Stimulated activated CD4-positive, alpha-beta T cell treated with anti-CD3 and anti-CD28 coated beads, Interleukin-12 subunit alpha, Interleukin-12 subunit beta, amount 100 ng/mL, for 24 hours (primary cell): ENCODE measurements around the gene CDC42EP2.

ENCODE experiments used
- DNase-seq, 2 experiments: peaks; one replicate each; pipeline ENCODE4 v3.0.0-alpha.2; 2020; ENCODE audit warnings: low read depth in 2 of 2

The CDC42EP2 gene

DNA sequence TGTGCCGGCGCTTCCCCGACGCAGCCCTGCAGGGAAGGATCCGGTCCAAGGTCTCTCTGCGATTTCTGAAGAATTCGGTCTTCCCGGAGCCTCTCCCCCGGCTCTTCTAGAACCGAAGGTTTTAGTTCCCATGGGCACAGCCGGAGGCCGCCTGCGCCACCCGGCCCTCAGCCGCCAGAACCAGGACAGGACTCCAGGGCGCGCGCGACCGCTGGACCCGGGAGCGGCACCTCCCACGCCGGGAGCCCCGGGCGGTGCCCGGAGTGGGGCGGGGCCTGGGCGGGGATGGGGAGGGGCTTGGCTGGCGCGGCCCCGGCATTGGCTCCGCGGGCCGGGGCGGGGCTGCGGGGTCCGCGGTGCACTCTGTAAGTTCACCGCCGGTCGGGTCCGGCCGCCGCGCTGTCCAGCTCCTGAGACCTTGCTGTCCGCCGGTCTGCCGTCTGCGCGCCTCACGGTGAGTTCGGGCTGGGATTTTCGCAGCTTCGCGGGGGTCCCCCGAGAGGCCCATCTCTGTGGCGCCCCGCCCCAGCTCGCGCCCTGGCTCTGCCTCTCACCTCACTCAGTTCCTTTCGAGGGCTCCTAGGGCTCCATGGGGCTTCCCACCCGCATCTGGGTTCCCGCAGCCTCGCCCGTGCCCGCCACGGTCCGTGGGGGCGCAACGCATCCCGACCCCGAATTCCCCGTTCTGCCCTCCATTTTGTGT lies at the start of gene CDC42EP2:
Gene CDC42EP2, plus strand, starts transcription at position 366 of the 703 bp plus-strand sequence. CDS start 6,033 bp downstream, outside the sequence.
- peak; percentile 48 to 73 for DNase-seq

DNA sequence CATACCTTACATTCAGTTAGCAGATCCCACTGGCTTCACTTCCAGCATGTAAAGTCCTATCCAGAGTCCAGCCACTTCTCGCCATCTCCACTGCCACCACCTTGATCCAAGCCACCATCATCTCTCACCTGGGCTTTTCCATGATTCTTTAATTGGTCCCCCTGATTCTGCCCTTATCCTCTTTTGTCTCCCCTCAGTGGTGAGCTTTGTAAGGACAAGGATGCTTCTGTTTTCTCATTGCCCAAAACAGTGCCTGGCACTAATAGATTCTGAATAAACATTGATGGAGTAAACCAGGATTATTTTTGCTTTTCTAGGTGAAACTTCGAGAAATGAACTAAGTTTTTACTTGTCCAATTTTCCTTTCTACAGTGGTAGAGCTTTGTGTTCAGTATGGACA lies 48.5 kb upstream of the CDC42EP2 start:
- no peak for DNase-seq

DNA sequence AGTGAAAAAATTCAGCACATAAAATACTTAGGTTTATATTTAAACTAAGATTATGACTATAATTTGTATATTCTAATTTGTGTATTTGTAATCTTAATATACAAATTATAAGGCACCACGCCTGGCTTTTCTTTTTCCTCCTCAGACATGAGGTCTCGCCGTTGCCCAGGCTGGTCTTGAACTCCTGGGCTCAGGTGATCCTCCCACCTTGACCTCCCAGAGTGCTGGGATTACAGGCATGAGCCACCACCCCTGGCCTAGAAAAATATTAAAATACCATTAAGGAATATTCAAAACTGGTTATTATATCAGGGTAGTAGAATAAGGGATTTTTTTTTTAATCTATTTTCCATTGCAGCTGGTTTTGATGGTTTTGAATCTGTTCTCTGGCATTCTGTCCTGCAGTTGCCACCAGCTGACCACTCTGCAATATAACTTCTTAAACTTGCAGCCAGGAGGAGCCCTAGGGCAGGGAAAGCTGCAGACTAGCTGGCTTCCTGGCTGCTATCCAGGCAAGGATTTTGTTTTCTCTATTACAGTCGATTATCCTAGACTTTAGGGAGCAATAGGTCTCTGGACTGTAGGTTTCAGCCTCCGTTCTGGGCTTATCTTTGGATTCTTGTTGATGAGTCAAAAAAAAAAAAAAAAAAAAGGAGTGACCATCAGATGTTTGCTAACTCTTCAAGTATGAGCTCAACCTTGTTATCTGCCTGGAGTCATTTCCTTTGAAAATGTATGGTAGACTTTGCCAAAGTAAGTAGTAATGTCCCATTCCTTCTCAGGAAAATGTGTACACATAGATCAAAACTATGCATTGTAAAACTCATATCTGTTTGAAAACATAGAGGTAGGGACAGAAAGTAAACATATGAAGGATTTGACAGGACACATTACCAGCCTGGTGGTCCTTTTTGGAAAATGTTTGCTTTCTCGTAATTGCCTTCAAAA lies 39.7 kb upstream of the CDC42EP2 start:
- no peak for DNase-seq

DNA sequence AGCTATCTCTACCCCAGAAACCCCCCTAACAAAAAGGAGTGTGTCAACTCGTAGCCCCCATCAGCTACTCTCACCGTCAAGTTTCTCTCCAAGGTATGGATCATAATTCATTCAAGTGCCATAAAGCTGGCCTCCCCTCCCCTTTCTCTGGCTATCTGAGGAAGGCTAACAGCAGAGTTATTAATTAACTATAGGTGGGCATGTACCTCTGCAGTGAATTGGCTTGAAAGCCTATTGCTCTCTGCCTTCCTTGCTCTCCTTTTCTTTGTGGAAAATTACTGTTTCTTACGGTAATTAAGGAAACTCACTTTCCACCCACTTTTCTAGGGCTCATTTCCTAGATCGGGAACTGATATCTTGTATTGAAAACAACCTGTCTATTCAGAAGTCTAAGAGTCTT lies 38.8 kb upstream of the CDC42EP2 start:
- DNase-seq = no peak

- DNase-seq = no peak
Observed at GRCh38 chr11:65277631-65278277, 36.9 kb upstream of the CDC42EP2 start.

- no peak for DNase-seq
Observed at GRCh38 chr11:65278356-65278755, 36.3 kb upstream of the CDC42EP2 start.

GRCh38 chr11:65279279-65279678 lies 35.4 kb upstream of the CDC42EP2 start:
- DNase-seq = no peak

GRCh38 chr11:65279741-65280440 lies 34.8 kb upstream of the CDC42EP2 start:
- DNase-seq = peak; percentile 31 to 47

GRCh38 chr11:65280646-65281045 lies 34.0 kb upstream of the CDC42EP2 start:
- DNase-seq = no peak

DNA sequence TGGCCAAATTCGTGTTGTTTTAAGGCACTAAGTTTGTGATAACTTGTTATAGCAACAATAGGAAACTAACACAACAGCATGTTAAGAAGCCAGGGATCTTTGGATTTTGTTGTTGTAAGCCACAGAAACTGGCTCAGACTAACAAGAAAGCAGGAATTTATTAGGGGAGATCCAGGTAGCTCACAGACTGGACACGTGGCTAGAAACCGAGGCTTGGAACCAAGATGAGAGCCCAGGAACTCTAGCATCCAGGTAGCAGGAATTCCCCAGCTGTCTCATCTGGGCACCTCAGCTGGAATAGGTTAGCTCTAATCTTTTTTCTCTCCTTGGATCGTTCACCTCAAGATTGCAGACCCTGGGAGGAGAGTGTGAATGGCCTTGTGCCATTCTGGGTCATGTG lies 28.0 kb upstream of the CDC42EP2 start:
- no peak for DNase-seq

DNA sequence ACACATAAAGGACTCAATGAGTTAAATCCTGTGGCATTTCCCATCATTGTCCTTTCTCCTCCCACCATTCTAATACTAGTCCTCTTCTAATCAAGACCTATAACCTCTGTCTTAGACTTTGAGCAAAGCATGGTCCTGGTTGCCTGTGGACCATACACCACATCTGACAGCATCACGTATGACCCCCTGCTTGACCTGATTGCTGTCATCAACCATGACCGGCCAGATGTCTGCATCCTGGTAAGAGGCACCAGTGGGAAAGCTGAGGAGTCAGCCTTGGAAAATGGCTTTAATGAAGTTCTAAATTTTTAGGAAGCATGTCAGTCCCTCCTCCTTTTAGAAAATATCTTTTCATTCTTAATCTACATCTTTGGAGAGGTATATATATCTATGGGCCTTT lies 27.1 kb upstream of the CDC42EP2 start:
- no peak for DNase-seq

- no peak for DNase-seq
Observed at GRCh38 chr11:65288706-65289536, 25.7 kb upstream of the CDC42EP2 start.

- no peak for DNase-seq
Observed at GRCh38 chr11:65290448-65291165, 24.1 kb upstream of the CDC42EP2 start.

- DNase-seq = no peak
Observed at GRCh38 chr11:65291613-65292012, 23.1 kb upstream of the CDC42EP2 start.

DNA sequence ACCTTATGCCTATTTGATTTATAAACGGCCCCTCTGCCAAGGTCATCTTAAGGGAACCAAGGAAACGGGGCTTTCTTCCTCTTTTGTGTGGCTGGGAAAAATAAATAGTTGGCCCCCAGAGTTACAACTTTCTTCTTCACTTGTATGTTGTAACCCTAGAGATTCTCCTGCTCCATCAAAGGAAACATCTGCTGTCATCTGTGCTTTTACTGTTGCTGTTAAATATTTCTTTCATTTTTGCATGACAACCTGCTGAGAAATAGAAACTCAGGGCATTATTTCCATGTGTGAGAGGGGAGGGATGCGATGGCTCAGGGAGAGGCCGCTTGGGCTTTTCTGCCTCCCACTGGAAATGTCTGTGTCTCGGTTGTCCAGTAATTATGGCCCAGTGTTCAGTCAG lies 21.8 kb upstream of the CDC42EP2 start:
- DNase-seq = no peak

DNA sequence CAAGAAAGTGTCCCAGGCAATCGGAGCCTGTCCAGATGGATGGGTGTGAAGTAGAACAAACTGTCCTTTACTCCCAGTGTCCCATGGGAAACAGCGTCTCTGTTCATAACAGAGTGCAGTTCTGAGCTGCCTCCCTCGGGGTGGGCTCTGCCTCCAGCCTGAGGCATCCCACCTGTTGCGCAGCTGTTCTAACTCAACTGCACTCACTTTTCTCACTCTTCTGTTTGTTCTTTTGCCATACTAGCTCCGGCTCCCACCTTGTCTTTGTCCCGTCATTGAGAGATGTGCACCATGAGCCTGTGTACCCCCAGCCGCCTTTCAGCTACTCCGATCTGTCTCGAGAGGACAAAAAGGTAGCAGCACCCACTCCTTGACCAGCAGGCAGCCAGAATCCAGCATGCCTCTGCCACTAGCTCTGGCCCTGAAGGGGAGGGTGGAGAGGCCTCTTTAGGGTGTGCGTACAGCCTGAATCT lies 20.7 kb upstream of the CDC42EP2 start:
- DNase-seq = no peak

- DNase-seq = no peak
Observed at GRCh38 chr11:65295001-65295400, 19.7 kb upstream of the CDC42EP2 start.

DNA sequence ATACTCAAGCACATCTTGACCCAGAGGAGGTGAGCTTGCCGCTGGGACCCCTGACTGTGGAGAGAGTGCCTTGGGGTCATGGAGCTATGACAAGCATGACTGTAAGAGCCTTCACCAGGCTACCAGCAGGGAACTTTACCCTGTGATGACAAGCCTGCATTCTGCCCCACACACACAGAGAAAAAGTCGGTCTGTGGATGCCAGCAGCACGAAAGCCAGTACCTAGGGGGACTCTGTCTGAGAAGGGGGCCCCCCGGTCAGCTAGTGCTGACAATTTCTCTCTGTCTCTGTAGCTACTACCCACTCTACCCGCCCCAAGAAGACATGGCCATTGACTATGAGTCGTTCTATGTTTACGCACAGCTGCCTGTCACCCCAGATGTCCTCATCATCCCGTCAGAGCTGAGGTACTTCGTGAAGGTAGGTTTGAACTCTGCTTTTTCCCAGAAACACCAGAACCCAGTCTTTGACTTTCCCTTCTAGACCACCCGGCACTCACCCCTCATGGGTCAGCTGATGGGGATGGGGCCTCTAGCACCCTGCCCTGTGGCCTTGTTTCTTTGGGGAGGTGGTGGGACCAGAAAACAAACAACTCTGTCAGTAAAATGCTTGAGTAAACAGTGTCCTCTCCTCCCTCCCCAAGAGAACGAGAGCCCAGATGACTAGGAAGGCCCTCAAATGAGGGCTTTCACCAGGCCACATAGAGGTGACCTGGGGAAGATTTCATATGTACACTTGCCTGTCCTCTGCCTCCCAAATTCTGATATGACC lies 18.9 kb upstream of the CDC42EP2 start:
- no peak for DNase-seq

DNA sequence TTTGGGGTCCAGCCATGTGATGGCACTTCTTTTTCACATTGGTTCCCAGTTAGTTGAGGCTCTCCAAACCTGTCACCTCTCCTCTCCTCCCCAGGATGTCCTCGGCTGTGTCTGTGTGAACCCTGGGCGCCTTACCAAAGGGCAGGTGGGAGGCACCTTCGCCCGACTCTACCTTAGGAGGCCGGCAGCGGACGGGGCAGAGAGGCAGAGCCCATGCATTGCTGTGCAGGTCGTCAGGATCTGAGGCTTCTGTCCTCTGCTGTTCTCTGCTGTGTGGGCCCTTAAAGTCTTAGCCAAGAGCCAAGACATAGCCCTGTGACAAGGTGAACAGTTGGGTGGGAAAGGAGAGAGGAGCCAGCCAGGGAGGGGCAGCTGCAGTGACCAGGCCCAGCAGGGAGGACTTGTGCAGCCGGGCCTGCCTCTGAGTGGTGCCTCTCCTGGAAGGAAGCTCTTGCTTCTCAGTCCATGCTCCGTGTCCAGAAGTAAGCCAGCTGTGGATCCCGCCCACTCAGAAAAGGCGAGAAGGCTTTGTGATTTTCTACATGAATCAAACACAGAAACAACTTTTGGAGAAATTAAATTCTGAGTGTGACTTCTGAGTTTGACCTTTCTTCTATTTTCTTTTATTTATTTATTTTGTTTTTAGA lies 17.5 kb upstream of the CDC42EP2 start:
- no peak for DNase-seq
